ENCODE results near the gene SLC6A19.
"Not testable (repeated sequence)": the region's sequence is repeated elsewhere in the genome, so short reads cannot be mapped to it uniquely, and the experiment has no call there.

SLC6A19 gene

DNA sequence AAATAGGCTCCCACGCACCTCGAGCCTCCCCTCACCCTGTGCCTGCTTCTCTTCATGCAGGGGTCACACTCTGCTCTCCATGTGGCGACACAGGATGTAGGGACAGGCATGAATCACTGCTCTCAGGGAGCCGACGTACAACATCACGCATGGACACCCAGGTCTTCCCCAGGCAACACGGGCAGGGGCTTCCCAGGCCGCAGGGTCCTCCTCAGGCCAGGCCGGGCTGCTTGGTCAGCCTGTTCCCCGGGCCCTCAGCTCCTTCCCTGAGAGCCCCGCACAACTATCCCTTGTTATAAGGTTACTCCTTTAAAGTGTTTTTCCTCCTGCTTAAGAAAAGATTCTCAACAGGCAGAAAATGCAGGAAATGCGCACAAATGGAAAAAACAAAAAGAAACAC is 24.8 kb downstream of the SLC6A19 start:
- no peak for DNase-seq

DNA sequence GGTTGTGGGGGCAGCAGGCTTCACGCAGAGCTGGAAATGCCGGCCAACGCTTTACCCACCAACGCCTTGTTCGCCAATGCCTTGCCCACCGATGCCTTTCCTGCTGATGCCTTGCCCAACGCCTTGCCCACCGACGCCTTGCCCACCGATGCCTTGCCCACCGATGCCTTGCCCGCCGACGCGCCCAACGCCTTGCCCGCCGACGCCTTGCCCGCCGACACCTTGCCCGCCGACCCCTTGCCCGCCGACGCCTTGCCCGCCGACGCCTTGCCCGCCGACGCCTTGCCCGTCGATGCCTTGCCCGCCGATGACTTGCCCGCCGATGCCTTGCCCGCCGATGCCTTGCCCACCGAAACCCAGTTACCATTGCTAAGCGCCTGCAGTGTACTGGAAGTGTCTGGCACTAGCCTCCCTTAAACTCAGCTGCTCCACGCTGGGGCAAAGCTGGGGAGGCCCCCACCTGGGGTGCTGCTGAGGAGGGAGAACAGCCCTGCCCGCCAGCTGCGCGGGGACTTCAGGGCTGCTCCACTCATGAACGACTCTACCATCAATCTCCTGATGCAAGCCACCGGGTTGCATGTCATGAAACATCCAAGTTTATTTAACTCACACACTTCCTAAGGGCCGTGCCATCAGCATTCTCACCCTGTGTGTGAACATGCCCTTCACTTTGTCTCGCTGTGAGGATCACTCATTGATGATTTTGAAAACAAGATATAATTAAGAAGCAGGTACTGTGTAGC is 25.6 kb downstream of the SLC6A19 start:
- no peak for DNase-seq

DNA sequence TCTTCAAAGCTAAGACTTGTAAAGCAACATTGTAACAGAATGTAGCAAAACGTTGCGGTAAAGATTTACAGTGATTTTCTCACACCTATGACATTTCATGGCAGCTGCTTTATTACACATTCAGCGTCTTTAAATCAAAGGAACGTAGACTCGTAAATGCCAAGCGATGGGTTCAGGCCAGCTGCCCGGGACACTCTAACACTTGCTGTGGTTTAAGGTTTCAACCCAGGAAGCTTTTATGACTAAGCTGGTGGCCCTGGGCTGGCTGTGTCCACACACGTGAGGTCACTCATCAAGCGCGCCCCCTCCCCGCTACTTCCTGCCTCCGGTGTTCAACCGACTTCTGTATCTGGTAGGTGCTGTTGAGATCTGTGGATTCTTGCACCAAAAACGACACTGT is 26.3 kb downstream of the SLC6A19 start:
- no peak for DNase-seq

DNA sequence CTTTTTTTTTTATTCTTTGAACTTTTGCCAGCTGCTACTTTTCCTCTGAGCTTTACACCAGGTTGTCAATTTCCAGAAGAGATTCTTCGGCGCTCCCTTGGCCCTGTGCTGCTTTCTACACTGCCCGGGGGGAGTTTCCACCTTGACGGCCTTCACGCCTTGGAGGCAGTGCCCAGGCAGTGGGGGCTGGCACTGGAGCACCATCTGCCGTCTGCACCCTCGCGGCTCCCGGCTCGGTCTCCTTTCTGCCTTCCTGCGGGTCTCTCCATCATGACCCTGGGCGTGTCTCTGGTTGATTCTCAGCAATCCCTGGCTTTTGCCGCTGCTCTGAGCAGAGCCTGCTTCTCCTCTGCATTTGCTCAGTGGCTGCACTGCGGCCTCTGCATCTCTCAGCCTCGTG is 26.7 kb downstream of the SLC6A19 start:
- peak; percentile 32 for DNase-seq

DNA sequence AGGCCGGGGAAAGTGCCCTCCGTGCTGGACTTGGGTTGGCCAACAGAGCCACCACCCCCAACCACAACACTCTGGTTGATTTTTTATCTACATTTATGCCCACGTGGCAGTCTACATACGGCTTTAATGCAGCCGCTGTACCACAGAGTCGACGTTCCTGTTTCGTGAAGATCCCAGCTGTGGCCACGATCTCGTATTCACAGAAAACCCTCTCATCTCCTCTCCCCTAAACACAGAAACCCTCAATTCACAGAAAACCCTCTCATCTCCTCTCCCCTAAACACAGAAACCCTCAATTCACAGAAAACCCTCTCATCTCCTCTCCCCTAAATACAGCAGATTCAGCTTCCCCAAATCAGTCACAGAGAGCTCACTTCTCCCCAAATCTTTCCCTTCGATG is 27.6 kb downstream of the SLC6A19 start:
- not testable (repeated sequence) for DNase-seq

DNA sequence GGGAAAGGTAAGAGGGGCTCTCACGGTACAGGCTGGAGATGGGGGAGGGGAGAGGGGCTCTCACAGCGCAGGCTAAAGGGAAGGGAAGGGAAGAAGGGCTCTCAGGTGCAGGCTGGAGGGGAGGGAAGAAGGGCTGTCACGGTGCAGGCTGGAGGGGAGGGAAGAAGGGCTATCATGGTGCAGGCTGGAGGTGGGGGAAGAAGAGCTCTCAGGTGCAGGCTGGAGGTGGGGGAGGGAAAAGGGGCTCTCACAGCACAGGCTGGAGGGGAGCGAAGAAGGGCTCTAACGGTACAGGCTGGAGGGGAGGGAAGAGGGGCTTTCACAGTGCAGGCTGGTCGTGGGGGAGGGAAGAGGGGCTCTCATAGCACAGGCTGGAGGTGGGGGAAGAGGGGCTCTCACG is 28.4 kb downstream of the SLC6A19 start:
- DNase-seq: no peak

DNA sequence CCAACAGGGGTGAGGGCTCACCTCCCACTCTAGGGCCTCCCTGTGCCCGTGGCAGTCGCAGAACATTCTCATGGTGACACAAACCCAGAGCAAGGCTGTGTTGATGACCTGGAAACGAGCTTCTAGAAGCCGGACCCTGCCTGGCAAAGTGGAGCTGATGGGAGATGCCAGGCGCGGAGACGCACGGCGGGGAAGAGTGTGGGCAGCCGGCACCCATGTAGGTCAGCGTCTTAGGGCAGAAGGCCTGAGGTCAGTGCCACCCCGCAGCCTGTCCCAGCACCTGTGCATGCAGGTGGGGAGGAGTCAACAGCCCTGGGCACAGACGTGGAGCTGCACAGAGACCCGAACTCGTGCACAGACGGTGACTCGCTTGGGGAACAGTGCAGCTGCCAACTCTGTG is 29.2 kb downstream of the SLC6A19 start:
- no peak for DNase-seq

DNA sequence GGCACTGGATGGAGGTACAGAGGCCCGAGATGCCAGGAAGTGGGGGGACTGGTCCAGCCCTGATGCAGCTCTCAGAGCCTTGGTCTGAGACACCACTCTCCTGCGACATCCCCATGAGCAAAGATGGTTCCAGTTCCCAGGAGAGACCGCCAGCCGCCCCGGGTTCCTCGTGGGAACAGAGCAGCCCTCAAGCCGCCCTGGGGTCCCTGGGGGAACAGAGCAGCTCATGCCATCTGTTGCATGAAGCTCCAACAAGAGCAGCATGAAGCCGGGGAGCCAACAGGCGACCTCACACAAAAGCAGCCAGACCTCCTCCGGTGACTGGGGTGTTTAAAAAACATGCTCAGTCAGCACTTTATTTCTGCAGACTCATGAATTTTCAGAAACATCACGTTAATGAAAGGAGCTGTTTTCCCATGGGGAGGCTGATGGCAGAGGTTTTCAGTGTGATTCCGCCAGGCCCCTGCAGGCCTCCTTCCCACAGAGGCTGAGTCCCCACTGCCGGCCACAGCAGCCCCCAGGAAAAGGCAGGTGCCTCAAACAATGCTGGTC is 30.0 kb downstream of the SLC6A19 start:
- peak; percentile 76 for DNase-seq

DNA sequence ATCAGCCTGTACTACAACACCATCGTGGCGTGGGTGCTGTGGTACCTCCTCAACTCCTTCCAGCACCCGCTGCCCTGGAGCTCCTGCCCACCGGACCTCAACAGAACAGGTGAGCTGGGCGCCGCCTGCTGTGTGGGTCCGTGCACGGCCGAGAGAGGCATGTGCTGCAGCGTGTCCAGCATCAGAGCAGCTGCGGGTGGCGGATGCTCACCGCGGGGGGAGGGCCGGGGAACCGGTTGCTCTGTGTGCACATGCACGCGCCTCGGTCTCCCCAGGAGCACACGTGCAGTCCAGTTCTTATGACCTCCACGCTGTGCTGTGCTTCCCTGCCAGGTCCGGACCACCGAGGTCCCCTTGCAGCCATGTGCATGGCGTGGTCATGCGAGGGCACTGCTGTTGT is 31.4 kb downstream of the SLC6A19 start:
- DNase-seq: no peak

DNA sequence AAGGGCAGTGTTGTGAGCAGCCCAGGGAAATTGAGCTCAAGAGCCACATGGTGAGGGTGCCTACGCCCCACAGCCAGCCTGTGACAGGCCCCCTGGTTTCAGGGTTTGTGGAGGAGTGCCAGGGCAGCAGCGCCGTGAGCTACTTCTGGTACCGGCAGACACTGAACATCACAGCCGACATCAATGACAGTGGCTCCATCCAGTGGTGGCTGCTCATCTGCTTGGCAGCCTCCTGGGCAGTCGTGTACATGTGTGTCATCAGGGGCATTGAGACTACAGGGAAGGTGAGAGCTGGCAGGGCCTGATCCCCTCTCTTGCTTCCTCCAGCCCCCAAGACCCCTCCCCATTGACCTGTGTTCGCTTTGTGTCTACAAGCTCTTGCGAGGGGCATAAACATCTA is 34.0 kb downstream of the SLC6A19 start:
- peak; percentile 11 for DNase-seq

DNA sequence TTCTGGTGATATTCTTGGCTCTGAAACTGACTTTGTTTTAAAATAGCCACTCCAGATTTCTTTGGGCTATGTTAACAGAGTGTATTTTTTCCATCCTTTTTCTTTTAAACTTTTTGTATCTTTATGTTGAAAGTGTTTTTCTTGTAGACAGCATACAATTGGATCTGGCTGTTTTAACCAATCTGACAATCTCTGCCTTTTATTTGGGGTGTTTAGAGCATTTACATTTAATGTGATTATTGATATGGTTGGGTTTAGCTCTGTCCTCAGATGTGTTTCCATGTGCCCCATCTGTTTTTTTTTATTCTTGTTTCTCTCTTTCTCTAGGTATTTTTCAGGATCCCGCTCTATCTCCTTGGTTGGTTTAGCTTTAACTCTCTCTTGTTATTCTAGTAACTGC is 34.4 kb downstream of the SLC6A19 start:
- DNase-seq: no peak

DNA sequence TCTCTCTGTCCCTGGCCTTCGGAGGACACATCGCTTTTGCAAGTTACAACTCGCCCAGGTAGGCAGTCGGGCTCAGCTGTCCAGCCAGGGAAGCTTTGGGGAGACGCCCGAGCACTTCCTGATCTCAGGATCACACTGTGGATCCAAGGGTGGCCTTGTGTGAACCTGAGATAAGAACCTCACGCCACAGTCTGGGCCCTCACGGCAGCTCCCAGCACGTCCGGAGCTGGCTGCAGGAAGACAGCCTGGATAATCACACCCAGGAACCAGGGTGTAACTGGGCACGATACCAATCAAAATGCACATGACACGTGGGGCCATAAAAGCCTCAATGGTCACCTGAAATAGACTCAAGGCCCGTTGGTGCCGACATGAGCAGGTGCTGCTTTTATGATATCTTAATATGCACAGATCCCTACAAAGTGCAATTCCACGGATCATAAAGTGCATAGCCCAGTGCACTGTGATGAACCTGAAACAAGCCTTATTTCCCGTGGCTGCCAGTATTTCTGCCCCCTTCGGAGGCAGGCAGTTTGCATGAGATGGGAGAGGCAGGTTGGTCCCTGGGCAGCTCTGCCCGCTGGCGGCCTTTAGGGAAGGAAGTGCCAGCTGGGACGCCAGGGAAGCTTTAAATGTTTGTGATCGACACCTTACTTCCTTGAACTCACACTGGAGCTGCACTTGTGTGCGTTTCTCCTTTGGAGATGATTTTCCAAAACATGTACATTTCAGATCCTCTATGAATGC is 38.3 kb downstream of the SLC6A19 start:
- no peak for DNase-seq

DNA sequence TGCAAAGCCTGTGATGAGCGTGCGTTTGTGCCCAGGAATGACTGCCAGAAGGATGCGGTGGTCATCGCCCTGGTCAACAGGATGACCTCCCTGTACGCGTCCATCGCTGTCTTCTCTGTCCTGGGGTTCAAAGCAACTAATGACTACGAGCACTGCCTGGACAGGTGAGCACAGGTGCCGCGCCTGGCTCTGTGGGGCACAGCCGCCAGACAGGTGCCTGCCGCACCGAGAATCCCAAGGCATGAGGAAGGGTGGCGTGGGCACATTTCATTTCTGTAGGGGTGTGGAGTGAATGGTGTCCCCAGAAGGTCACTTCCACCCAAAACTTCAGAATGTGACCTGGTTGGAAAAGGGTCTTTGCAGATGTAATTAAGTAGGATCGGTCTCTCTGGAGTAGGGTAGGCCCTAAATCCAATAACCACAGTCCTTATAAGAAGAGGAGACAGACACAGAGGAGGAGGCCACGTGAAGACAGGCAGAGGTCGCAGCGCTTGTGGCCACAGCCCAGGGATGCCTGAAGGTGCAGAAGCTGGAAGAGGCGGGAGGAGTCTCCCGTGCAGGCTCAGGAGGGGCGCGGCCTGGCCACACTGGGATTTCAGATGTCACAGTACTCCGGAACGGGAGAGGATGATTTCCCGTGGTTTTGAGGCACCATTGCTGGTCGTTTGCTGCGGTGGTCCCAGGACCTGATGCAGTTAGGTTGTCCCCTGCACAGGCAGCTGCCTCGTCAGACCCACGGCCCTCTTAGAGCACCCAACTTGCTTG is 39.3 kb downstream of the SLC6A19 start:
- no peak for DNase-seq

DNA sequence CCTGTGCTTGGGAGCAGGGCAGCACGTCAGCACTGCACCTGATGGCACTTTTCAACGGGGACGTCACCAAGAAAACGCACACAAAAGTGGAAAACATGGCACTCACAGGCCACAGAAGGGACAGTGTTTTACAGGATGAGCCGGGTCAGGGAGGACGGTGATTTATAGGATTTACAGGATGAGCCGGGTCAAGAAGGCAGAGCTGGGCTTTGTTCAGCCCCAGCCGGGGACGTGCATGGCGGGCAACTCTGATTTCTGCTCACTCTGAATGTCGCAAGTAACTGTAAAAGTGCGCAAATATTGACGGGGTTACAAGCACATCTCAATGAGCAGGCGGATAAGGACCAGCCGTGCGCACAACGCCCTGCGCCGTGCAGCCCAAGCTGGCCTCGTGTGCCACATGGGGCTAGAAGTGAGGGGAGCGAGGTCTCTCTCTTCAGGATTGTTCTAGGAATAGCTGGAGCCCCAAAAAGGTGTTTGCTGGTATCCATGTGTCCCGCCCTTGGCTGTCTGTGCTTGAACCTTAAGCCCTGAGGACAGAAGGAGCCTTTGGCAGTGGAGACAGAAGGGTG is 40.2 kb downstream of the SLC6A19 start:
- no peak for DNase-seq

DNA sequence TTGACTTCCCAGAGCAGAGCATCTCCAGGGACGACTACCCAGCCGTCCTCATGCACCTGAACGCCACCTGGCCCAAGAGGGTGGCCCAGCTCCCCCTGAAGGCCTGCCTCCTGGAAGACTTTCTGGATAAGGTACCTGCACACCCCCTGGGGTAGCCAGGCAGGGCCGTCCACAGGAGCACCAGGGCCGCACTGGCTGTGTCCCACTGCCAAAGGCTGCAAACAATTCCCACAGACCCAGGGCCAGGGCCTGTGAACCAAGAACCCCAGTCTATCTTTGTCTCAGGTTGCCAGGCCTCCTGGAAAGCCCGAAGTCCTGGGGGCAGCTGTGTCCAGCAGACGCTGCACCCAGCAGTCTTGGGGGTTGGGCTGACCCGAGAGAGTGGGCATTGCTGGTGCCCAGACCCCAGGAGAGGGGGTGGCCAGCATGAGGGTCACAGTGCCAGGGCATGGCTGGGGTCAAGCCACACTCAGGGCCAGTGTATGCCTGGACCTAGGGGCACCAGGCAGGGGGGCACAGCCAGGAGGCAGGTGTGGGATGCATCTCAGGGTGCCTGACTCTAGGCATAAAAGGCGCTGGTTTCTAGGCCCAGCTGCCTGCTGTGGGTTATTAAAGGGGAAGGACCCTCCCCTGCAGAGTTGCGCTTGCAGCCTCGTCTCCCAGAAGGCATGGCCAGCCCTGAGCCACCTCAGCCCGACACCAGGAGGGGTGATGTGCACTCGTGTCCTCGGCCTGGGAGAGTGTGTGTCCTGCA is 41.5 kb downstream of the SLC6A19 start:
- no peak for DNase-seq

DNA sequence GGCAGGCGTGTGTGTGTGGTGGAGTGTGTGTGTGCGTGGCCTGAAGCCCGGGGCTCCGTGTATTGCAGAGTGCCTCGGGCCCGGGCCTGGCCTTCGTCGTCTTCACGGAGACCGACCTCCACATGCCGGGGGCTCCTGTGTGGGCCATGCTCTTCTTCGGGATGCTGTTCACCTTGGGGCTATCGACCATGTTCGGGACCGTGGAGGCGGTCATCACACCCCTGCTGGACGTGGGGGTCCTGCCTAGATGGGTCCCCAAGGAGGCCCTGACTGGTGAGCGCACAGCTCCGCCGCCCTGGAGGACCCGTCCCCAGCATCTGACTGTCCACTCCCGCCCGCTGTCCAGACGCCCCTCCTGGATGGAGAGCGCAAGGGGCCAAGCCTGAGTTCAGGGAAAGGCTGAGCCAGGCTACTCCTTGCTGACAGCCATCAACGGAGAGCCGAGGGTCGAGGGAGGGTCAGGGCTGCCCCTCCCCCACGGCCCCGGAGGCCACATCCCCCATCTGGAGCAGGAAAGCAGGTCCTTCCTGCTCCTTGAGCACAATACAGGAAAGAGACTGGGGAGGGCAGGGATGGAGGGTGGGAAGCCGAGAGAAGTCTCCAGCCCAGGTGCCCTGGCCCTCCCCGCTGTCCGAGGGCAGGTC is 42.2 kb downstream of the SLC6A19 start:
- DNase-seq: no peak

DNA sequence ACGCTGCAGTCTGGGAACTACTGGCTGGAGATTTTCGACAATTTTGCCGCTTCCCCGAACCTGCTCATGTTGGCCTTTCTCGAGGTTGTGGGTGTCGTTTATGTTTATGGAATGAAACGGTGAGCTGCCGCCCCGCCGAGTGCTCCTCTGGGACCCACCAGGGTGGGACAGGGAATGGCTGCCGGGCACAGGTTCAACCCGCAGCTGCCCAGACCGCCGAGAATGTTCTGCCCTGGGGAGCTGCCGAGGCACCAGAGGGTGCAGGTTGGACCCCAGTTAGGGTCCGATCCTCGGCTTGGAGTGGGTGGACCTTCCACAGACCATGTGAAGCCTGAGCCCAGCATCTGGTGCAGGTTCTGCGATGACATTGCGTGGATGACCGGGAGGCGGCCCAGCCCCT is 42.9 kb downstream of the SLC6A19 start:
- no peak for DNase-seq

DNA sequence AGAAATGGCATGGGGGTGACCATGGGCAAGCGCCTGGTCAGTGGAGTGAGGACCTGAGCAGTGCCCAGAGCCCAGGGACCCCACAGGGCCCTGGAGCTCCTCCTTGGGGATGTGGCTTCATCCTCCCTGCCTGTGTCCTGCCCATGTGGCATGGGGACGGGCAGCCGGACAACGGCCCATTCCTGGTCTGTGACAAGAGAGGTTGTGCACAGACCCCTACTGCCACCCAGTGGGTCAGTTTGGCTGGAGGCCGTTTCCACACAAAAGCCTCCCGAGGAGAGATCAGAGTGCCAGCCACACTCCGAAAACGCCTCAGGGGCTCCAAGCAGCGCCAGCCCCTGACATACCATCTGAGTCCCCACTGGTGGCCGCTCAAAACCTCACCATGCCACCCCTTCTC is 43.6 kb downstream of the SLC6A19 start:
- DNase-seq: no peak

DNA sequence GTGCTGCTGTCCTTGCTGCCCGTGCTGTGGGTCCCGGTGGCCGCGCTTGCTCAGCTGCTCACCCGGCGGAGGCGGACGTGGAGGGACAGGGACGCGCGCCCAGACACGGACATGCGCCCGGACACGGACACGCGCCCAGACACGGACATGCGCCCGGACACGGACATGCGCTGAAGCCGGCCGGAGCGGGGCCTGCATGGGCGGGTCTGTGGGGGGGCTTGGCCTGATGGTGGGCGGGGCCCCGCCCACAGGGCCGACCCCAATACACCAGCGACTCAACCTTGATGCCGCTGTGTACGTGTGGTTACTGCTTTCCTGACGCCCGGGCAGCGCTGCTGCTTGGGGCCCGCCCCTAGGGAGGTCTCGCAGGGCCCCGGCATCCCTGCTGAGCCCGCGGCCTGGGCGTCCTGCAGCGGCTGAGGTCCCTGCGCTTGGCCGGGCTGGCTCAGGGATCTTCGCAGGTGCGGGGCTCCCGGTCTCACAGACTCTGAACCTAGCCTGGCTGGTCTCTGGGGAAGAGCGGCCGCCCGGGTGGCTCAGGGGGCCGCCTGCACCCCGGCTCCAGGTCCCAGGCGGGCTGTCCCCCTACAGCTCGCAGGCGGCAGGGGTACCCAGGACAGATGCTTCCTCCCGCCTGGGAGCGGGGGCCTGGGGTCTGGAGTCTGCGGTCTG is 44.6 kb downstream of the SLC6A19 start:
- no peak for DNase-seq

DNA sequence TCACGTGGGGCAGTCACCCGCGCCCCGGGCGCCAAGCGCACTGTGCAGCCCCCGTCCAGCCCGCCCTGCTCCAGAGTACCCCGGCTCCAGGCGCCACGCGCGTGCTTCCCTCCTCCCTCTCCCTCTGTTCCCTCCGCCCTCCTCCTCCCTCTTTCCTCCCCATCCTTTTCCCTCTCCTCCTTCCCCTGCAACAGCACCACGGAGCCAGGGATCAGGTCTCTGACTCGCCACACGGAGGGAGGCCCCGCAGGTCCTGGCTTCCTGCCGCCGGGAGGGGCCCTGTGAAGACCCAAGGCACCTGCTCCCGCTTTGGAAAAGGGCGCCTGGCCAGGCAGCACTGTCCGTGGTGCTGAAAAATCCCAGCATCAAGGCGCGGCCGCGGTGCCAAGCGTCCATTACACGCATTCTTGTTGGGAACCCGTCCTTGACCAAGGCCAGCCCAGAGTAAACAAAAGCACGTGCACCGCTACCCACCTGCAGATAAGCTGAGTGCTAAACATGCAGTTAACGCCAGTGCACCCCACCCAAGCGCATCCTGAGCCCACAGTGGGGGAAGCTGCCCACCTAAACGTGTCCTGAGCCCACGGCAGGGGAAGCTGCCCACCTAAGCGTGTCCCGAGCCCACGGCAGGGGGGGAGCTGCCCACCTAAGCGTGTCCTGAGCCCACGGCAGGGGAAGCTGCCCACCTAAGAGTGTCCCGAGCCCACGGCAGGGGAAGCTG is 45.5 kb downstream of the SLC6A19 start:
- no peak for DNase-seq

DNA sequence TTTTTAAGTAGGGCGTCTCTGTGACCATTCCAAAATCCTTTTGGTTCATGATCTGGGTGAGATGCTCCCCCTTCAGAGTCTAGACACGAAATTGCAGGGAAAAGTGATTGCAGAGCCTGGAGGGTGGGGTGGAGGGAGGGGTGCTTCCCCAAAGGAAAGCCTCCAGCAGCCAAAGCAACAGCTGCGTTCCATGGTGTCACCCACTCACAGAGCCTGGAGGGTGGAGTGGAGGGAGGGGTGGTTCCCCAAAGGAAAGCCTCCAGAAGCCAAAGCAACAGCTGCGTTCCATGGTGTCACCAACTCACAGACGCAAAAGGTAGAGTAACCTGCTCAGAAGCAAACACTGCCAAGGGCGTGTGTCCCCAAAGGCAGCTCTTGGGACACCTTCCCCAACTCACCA is 46.4 kb downstream of the SLC6A19 start:
- no peak for DNase-seq
